ENCODE measurements around the gene KBTBD13. TPM values are rescaled to one million over a fixed set of nuclear protein-coding genes. Genes with fewer than 3 reads are reported as not detected.

Gene KBTBD13
- total and polyA plus RNA-seq, 7 donors = 0.12 to 5.7 (median 1.8) TPM

- Histone ChIP-seq H3K4me3 (no peak overlapping the region), H3K4me1 (no peaks in the 10 kb centered on the region), H3K27me3 (ENCODE audit: insufficient read depth in 3 of 3, low read length in 2 of 3) (no peaks in the 10 kb centered on the region), H3K36me3 (ENCODE audit: insufficient read depth in 1 of 2, low read depth in 1 of 2) (peaks cover 3 to 90% of the 10 kb centered on the region in 2 donors), H3K9me3 (no peaks in the 10 kb centered on the region), H3K27ac (no peak overlapping the region)
- ATAC-seq = no peak
- no peak for TF ChIP-seq CTCF (IDR thresholded peaks at IDR 0.05)
- intact Hi-C loops (cut with DNase I) = no loop called here
- no peak for DNase-seq
- WGBS, 3 donors = 96 to 98% (median 97%) methylated on average over 3 of the region's 3 CpGs
Measured at GRCh38 chr15:65102912-65103311, 26.4 kb downstream of the KBTBD13 start.

DNA sequence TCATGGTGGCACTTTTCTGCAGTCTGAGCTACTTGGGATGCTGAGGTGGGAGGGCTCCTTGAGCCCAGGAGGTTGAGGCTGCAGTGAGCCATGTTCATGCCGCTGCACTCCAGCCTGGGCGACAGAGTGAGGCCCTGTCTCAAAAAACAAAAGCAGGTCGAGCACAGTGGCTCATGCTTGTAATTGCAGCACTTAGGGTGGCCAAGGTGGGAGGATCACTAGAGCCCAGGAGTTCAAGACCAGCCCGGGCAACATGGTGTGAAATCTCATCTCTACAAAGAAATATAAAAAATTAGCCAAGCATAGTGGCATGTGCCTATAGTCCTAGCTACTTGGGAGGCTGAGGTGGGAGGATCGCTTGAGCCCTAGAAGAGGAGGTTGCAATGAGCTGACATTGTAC, 28.5 kb downstream of the KBTBD13 start:
- H3K4me3 ChIP-seq = no peak overlapping the region
- DNase-seq (no peak), ATAC-seq (no peak)
- no peak overlapping the region for H3K27ac ChIP-seq
- no peak for TF ChIP-seq CTCF (IDR thresholded peaks at IDR 0.05)
- peaks cover 0 to 68% of the 10 kb centered on the region in 2 donors for H3K36me3 ChIP-seq (ENCODE audit: insufficient read depth in 1 of 2, low read depth in 1 of 2)
- intact Hi-C loops (cut with DNase I) = no loop called here
- no peaks in the 10 kb centered on the region for H3K9me3 ChIP-seq
- H3K27me3 ChIP-seq (ENCODE audit: insufficient read depth in 3 of 3, low read length in 2 of 3) = no peaks in the 10 kb centered on the region
- WGBS, 3 donors = 88 to 93% (median 89%) methylated on average over 5 of the region's 5 CpGs
- no peaks in the 10 kb centered on the region for H3K4me1 ChIP-seq

DNA sequence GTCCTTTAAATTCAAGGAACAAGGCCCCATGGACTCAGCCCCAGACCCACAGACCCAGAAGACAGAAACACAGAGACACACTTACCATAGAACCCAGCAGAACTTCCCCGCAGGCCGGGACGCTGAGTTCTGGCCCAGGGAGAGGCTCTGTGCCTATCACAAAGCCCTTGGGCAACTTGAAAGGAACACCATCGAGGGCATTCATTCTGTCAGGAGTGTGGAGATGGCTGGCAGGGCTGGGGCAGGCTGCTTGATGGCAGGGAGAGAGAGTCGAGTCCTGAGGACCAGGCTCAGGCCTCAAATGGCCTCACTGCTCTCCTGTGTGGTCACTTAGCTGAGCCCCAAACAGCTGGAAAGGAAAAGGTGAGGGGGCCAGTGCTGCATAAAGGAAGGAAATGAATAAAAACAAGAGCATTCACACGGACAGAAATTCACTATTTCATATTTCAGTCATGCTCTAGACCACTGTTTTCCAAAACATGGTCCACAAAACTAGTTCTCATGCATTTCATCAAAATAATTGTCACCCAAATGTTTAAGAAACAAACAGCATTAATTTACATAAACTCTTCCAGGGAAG, 29.6 kb downstream of the KBTBD13 start:
- Histone ChIP-seq H3K4me3 (no peak overlapping the region), H3K9me3 (no peaks in the 10 kb centered on the region), H3K27me3 (ENCODE audit: insufficient read depth in 3 of 3, low read length in 2 of 3) (no peaks in the 10 kb centered on the region), H3K4me1 (no peaks in the 10 kb centered on the region), H3K36me3 (ENCODE audit: insufficient read depth in 1 of 2, low read depth in 1 of 2) (peaks cover 0 to 63% of the 10 kb centered on the region in 2 donors), H3K27ac (no peak overlapping the region)
- ATAC-seq (no peak), DNase-seq (no peak)
- no peak for TF ChIP-seq CTCF (IDR thresholded peaks at IDR 0.05)
- WGBS, 3 donors = 79 to 84% (median 81%) methylated on average over 6 of the region's 6 CpGs
- intact Hi-C loops (cut with DNase I) = no loop called here

DNA sequence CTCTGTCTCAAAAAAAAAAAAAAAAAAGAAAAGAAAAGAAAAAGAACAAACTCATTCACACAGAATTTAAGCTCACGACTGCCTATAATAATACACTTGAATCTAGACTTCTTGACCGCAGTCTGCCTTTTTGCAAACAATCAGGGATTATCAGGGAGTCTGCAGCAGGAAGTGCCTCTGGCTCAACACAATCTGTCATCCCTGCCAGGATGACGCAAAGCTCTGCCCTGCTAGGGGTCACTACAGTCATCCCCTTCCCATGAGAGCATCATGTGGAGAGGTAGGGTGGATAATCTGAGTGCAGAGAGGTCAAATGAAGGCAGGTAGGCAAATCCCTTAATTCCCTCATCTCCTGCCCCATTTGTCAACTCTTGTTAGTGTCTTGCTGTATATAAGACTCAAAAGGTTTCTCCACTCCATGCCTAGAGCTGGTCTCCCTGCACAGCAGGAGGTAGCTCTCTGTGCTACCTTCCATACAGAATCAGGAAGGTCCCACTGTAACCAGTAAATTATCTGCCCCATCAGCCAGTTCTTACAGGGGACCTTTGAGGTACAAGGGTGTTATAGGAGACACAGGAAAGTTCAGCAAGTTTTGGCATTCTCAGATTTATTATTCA, 34.2 kb downstream of the KBTBD13 start:
- ATAC-seq (no peak), DNase-seq (no peak)
- intact Hi-C loops (cut with DNase I) = no loop called here
- 64 to 68% (median 68%) methylated on average over 3 of the region's 3 CpGs for WGBS, 3 donors
- H3K4me1 ChIP-seq = peaks cover 5% of the 10 kb centered on the region
- no peaks in the 10 kb centered on the region for H3K27me3 ChIP-seq (ENCODE audit: insufficient read depth in 3 of 3, low read length in 2 of 3)
- H3K9me3 ChIP-seq = no peaks in the 10 kb centered on the region
- H3K27ac ChIP-seq = no peak overlapping the region
- no peak for TF ChIP-seq CTCF (IDR thresholded peaks at IDR 0.05)
- peaks cover 3 to 67% of the 10 kb centered on the region in 2 donors for H3K36me3 ChIP-seq (ENCODE audit: insufficient read depth in 1 of 2, low read depth in 1 of 2)
- no peak overlapping the region for H3K4me3 ChIP-seq

Measured in psoas muscle (tissue), 8 donors.